Aorta (tissue), 5 donors: Measurements from ENCODE around the gene GPR25. TPM values are rescaled to one million over a fixed set of nuclear protein-coding genes. Genes with fewer than 3 reads are reported as not detected.
"Not testable (repeated sequence)": the region's sequence is repeated elsewhere in the genome, so short reads cannot be mapped to it uniquely, and the experiment has no call there.

ENCODE experiments used
- ATAC-seq: fragments of 200-7000 bp; cut with Tn5 transposase; one replicate; pipeline ENCODE4 v1.9.1; 2022; ENCODE audit warnings: moderate library complexity; ENCODE audit not compliant: low FRiP score
- DNase-seq, 2 donors: peaks; one replicate each; pipeline ENCODE4 v3.0.0-alpha.2; 2020
- H3K27ac ChIP-seq, 2 donors: one replicate each; pipeline ENCODE4 v1.5.1; 2013; ENCODE audit warnings: low read length in 2 of 2, mild to moderate bottlenecking in 2 of 2, moderate library complexity in 2 of 2, control low read depth in 1 of 2, inconsistent platforms in 1 of 2, low read depth in 1 of 2
- H3K27me3 ChIP-seq, 2 donors: one replicate each; pipeline ENCODE4 v1.6.1; 2013; ENCODE audit warnings: control low read depth in 1 of 2, low read length in 1 of 2, mild to moderate bottlenecking in 1 of 2, moderate library complexity in 1 of 2; ENCODE audit not compliant: insufficient read depth in 2 of 2, control insufficient read depth in 1 of 2
- H3K36me3 ChIP-seq, 2 donors: one replicate each; pipeline ENCODE4 v1.6.1; 2013; ENCODE audit warnings: control low read depth in 1 of 2, low read length in 1 of 2, mild to moderate bottlenecking in 1 of 2; ENCODE audit not compliant: insufficient read depth in 2 of 2, control insufficient read depth in 1 of 2
- H3K4me1 ChIP-seq, 2 donors: one replicate each; pipeline ENCODE4 v1.6.1; 2013; ENCODE audit warnings: low read length in 2 of 2, control low read depth in 1 of 2, mild to moderate bottlenecking in 1 of 2, moderate library complexity in 1 of 2; ENCODE audit not compliant: insufficient read depth in 2 of 2, control insufficient read depth in 1 of 2
- H3K4me3 ChIP-seq, 2 donors: one replicate each; pipeline ENCODE4 v1.5.1; 2013; ENCODE audit warnings: low read length in 2 of 2, control low read depth in 1 of 2, mild to moderate bottlenecking in 1 of 2
- H3K9me3 ChIP-seq: one replicate; pipeline ENCODE4 v1.6.1; 2013; ENCODE audit warnings: mild to moderate bottlenecking, low read length; ENCODE audit not compliant: control insufficient read depth
- WGBS, 2 donors: extraction: QIAGEN DNeasy Blood & Tissue Kit; methylation state at CpG; one replicate each; pipeline ENCODE4 v1.1.7; 2013; 5-methylcytosine and 5-hydroxymethylcytosine counted together
- intact Hi-C, 2 donors: fragments of 100-400 bp; cut with DNase I; formaldehyde crosslinking; loops; one replicate each; pipeline versions ENCODE4 v1.14.2 to v1.15.0; 2022
- polyA plus RNA-seq, 2 donors: library from polyadenylated mRNA; stranded (reverse); fragments of 200-250 nt; gene quantifications; one replicate each; pipeline ENCODE4 v1.2.3, GENCODE V29; 2013
- total RNA-seq, 2 donors: library from RNA; stranded (reverse); fragmentation: NEBNext Ultra II Directional; extraction: Animal tissue kit (Norgen Biotek cat#: 25700); gene quantifications; one replicate each; pipeline ENCODE4 v1.2.1, GENCODE V29; 2021
- donor health status: healthy with polysubstance abuse.
- donor health status: Bipolar disorder and iron deficiency.
- donor health status: DM: no; HTN: no; CAD: no.
- donor health status: DM: no; HTN: no; CAD: no.
- donor health status: DM: yes; HTN: yes; CAD: no.

The GPR25 gene
- total and polyA plus RNA-seq, 4 donors, result not detected

DNA sequence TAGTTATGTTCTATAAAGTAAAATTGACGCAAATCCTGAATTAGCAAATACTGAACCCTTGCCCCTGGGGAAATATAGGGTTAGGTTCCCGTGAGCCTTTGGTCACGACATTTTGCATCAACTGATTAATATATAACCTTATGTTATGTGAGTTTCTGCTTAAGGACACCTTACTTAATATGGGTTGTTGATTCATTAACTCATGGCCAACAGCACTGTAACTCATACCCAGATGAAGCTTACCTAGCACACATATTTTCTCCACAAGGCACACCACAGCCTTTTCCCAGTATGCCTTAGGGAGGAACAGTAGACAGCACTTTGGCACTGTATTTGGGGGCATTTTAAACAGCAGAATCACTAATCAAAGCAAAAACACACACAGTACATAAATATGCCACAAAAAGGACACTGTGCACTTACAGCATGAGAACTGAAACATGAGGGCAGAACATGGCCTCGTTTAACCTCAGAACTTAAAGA, 37.0 kb downstream of the GPR25 start:
- no peaks in the 10 kb centered on the region for H3K27me3 ChIP-seq
- no peaks in the 10 kb centered on the region for H3K4me1 ChIP-seq
- ATAC-seq (no peak), DNase-seq (no peak)
- H3K9me3 ChIP-seq, result no peaks in the 10 kb centered on the region
- intact Hi-C loops, result no loop called here
- H3K36me3 ChIP-seq, result no peaks in the 10 kb centered on the region
- no peak overlapping the region for H3K4me3 ChIP-seq
- WGBS, 2 donors, result 87 to 89% methylated on average over 4 of the region's 4 CpGs
- H3K27ac ChIP-seq, result no peak overlapping the region

- Histone ChIP-seq H3K27me3 (no peaks in the 10 kb centered on the region), H3K4me3 (no peak overlapping the region), H3K9me3 (no peaks in the 10 kb centered on the region), H3K36me3 (no peaks in the 10 kb centered on the region), H3K27ac (no peak overlapping the region), H3K4me1 (no peaks in the 10 kb centered on the region)
- no peak for ATAC-seq
- DNase-seq, result no peak
- 97% methylated on average over 24 of the region's 24 CpGs for WGBS, 2 donors
- intact Hi-C loops, result no loop called here
These were observed 38.6 kb downstream of the GPR25 start for GRCh38 chr1:200911361-200911760.

GRCh38 chr1:200911936-200912335, 39.2 kb downstream of the GPR25 start:
- DNase-seq, intact Hi-C loops, H3K9me3 ChIP-seq, H3K27ac ChIP-seq, H3K36me3 ChIP-seq, H3K4me1 ChIP-seq, H3K27me3 ChIP-seq, H3K4me3 ChIP-seq, ATAC-seq: not testable (repeated sequence)
- WGBS, 2 donors, result 90 to 96% methylated on average over 9 to 18 of the region's 21 CpGs

- no peaks in the 10 kb centered on the region for H3K27me3 ChIP-seq
- DNase-seq (no peak), ATAC-seq (no peak)
- H3K9me3 ChIP-seq, result no peaks in the 10 kb centered on the region
- WGBS, 2 donors, result 93 to 94% methylated on average over 13 of the region's 13 CpGs
- H3K27ac ChIP-seq, result no peak overlapping the region
- intact Hi-C loops, result no loop called here
- H3K4me1 ChIP-seq, result no peaks in the 10 kb centered on the region
- no peaks in the 10 kb centered on the region for H3K36me3 ChIP-seq
- H3K4me3 ChIP-seq, result no peak overlapping the region
These were observed 40.1 kb downstream of the GPR25 start for GRCh38 chr1:200912737-200913407.

GRCh38 chr1:200916152-200916551, 43.4 kb downstream of the GPR25 start:
- Histone ChIP-seq H3K4me1 (no peaks in the 10 kb centered on the region), H3K27me3 (no peaks in the 10 kb centered on the region), H3K4me3 (no peak overlapping the region), H3K36me3 (no peaks in the 10 kb centered on the region), H3K9me3 (no peaks in the 10 kb centered on the region), H3K27ac (no peak overlapping the region)
- WGBS, 2 donors, result 37 to 49% methylated on average over 18 to 22 of the region's 22 CpGs
- no peak for DNase-seq
- ATAC-seq, result no peak
- intact Hi-C loops, result no loop called here

- H3K4me1 ChIP-seq, result no peaks in the 10 kb centered on the region
- H3K27me3 ChIP-seq, result no peaks in the 10 kb centered on the region
- no peaks in the 10 kb centered on the region for H3K36me3 ChIP-seq
- no peak overlapping the region for H3K4me3 ChIP-seq
- H3K27ac ChIP-seq, result no peak overlapping the region
- DNase-seq, result no peak
- 89 to 90% methylated on average over 11 of the region's 11 CpGs for whole genome bisulfite sequencing, 2 donors
- no peaks in the 10 kb centered on the region for H3K9me3 ChIP-seq
- no peak for ATAC-seq
- intact Hi-C loops, result no loop called here
These were observed 43.9 kb downstream of the GPR25 start for GRCh38 chr1:200916681-200917080.

GRCh38 chr1:200917291-200917817, 44.6 kb downstream of the GPR25 start:
- no peaks in the 10 kb centered on the region for H3K9me3 ChIP-seq
- H3K4me3 ChIP-seq, result no peak overlapping the region
- DNase-seq (no peak), ATAC-seq (no peak)
- H3K4me1 ChIP-seq, result no peaks in the 10 kb centered on the region
- intact Hi-C loops, result no loop called here
- H3K27ac ChIP-seq, result no peak overlapping the region
- H3K36me3 ChIP-seq, result no peaks in the 10 kb centered on the region
- H3K27me3 ChIP-seq, result no peaks in the 10 kb centered on the region
- WGBS, 2 donors, result 84 to 88% methylated on average over 7 of the region's 7 CpGs

DNA sequence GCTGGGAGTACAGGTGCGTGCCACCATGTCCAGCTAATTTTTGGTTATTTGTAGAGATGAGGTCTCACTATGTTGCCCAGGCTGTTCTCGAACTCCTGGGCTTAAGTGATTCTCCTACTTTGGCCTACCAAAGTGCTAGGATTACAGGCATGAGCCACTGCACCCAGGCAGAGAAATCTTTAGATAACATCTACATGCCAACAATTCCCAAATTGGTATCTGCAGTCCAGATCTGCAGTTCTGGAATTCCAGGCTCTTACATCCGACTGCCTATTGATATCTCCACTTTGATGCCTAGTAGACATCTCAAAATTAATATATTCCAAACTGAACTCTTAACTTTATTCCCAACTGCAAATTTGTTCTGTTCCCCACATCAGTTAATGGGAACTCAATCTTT, 45.2 kb downstream of the GPR25 start:
- DNase-seq, result no peak
- 95 to 97% methylated on average over 3 of the region's 3 CpGs for WGBS, 2 donors
- ATAC-seq, result no peak
- Histone ChIP-seq H3K4me3 (no peak overlapping the region), H3K4me1 (no peaks in the 10 kb centered on the region), H3K27ac (no peak overlapping the region), H3K27me3 (no peaks in the 10 kb centered on the region), H3K9me3 (no peaks in the 10 kb centered on the region), H3K36me3 (no peaks in the 10 kb centered on the region)
- intact Hi-C loops, result no loop called here

DNA sequence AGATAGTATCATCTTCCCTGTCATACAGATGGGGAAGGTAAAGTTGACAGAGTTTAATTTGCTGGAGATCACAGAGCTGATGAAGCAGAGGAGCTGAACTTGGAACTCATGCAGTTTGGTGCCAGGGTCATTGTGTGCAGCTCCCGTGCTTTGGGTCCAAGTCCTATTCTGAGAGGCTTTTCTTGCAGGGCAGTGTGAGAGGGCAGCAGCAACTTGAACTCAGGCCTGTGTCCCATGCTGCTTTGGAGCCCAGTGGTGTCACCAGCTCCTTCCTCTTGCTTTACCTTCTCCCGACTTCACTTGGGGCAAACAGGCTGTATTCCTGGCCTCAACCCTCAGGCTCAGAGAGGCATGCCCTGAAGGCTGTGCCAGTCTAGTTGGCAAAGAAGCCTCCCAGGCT, 46.6 kb downstream of the GPR25 start:
- intact Hi-C loops, result no loop called here
- Histone ChIP-seq H3K36me3 (no peaks in the 10 kb centered on the region), H3K4me1 (no peaks in the 10 kb centered on the region), H3K27ac (no peak overlapping the region), H3K4me3 (no peak overlapping the region), H3K27me3 (no peaks in the 10 kb centered on the region), H3K9me3 (no peaks in the 10 kb centered on the region)
- WGBS, 2 donors, result 89 to 97% methylated on average over 2 of the region's 2 CpGs
- DNase-seq (no peak), ATAC-seq (no peak)
